Hematopoietic multipotent progenitor cell treated with erythropoietin and hydrocortisone succinate and interleukin-3 and kit ligand, for 17 days (in vitro differentiated cells): ENCODE results near the gene SNX1.
"Not testable (repeated sequence)": the region's sequence is repeated elsewhere in the genome, so short reads cannot be mapped to it uniquely, and the experiment has no call there.

Experiments used
- DNase-seq: peaks from one replicate; pipeline ENCODE4 v3.0.0-alpha.2; 2015; ENCODE audit warnings: low spot score

The SNX1 gene

GRCh38 chr15:64117759-64118487 lies 22.1 kb downstream of the SNX1 start:
- no peak for DNase-seq

- not testable (repeated sequence) for DNase-seq
Observed at GRCh38 chr15:64120322-64120721, 24.5 kb downstream of the SNX1 start.

GRCh38 chr15:64121614-64122013 lies 25.8 kb downstream of the SNX1 start:
- no peak for DNase-seq

DNA sequence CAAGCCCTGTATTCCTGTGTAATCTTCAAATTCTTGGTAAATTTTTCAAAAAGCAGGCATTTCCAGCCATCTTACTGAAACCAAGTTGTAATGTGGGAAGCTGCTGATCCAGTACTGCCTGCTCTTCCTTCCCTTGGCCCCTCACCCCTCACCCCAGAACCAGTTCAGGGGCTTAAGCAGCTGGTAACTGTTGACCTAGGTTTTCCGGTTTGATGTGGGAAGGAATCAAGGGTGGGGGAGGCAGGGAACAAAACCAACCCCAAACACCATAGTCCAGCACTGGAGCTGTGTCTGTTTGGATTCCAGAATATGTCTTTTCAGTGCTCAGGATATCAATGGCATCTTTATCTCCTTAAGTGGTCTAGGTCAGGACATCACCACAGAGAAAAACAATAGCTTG lies 26.7 kb downstream of the SNX1 start:
- no peak for DNase-seq

GRCh38 chr15:64122936-64123351 lies 27.2 kb downstream of the SNX1 start:
- no peak for DNase-seq

DNA sequence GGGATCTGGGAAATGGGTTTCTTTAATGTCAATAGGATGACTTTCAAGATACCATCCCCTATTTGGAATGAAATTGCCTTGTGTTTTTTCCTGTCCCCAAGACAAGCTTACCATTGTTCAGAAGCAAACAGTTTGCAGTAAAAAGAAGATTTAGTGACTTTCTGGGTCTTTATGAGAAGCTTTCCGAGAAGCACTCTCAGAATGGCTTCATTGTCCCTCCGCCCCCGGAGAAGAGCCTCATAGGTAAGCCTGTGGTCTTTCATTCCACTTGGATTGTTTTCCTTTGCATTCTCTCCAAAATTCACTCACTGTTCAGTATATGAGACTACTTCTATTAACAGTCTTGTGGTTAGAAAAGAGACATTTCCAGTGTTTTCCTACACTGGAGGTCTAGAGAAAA lies 30.2 kb downstream of the SNX1 start:
- DNase-seq = no peak

GRCh38 chr15:64127521-64128270 lies 31.9 kb downstream of the SNX1 start:
- no peak for DNase-seq

- no peak for DNase-seq
Observed at GRCh38 chr15:64130159-64130558, 34.4 kb downstream of the SNX1 start.

- DNase-seq = no peak
Observed at GRCh38 chr15:64131547-64131946, 35.8 kb downstream of the SNX1 start.

GRCh38 chr15:64132217-64132616 lies 36.4 kb downstream of the SNX1 start:
- DNase-seq = no peak

GRCh38 chr15:64133623-64134344 lies 38.0 kb downstream of the SNX1 start:
- DNase-seq = no peak

DNA sequence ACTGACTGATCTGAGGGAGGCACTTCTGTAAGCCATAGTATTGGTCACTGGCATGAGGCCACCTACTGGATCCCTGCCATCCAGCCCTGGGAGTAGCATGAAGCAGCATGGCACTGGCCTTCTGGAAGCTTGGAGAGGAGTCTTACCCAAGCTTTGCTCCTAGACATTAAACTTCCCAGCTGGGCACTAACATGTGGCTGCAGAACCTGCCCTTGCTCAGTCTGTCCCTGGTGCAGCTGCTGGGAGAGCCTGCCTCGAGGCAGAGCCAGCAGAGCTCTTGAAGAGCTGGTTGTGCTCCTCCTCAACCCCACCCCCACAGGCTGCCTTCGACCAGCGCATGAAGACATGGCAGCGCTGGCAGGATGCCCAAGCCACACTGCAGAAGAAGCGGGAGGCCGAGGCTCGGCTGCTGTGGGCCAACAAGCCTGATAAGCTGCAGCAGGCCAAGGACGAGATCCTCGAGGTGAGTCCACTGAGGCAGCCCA lies 38.6 kb downstream of the SNX1 start:
- DNase-seq = peak; percentile 88

- DNase-seq = peak; percentile 37
Observed at GRCh38 chr15:64136347-64136746, 40.6 kb downstream of the SNX1 start.

DNA sequence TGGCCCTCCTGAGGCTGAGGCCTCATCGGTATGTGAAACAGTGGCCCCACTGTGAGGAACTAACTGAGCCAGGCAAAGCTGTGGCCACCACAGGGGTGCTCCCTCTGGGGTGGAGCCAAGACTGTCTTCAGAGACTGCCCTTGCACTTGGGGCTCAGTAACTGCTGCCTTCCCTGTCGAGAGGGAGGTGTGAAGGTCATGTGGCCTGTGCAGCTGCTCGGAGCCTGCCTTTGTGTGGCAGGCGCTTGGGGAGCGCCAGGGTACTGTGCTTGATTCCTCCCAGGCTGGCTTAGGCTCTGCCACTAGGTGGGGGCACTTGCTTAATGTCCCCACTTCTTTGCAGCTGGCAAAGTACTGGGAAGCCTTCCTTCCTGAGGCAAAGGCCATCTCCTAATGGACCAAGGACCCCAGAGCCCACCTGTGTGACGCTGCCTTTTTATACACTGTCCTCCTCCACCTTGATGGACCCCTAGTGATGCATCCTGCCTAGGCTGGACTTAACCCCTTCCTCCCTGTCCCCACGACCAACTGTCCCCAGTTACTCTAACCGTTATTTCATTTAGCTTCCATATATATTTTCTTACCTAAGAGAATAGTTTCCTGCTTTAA lies 41.5 kb downstream of the SNX1 start:
- DNase-seq = peak; percentile 51

GRCh38 chr15:64138331-64138941 lies 42.7 kb downstream of the SNX1 start:
- peak; percentile 64 for DNase-seq

DNA sequence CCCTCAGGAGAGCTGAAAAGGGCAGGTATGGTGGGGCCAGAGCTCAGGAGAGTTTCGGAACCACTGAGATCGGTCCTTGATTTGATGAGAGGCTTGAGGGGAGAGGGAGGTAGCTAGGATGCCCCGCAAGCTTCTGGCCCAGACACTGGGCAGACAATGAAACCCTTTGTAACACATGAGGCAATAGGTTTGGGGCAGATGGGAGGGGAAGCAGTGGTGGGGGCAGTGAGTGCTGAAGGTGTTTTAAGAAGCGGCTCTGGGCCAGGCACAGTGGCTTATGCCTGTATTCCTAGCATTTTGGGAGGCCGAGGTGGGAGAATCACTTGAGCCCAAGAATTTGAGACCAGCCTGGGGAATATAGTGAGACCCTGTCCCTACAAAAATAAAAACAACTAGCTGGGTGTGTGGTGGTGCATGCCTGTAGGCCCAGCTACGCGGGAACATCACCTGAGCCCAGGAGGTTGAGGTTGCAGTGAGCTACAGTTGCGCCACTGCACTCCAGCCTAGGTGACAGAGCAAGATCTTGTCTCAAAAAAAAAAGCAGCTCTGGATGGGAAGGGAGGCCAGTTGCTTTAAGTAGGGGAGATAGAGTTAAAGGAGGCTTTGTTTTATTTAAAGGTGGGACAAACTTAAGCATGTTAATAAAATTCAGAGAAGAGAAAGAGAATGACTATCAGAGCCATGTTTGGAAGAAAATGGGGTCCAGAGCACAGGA lies 46.2 kb downstream of the SNX1 start:
- no peak for DNase-seq

- DNase-seq = no peak
Observed at GRCh38 chr15:64143276-64143675, 47.5 kb downstream of the SNX1 start.

- DNase-seq = no peak
Observed at GRCh38 chr15:64144192-64144564, 48.4 kb downstream of the SNX1 start.

DNA sequence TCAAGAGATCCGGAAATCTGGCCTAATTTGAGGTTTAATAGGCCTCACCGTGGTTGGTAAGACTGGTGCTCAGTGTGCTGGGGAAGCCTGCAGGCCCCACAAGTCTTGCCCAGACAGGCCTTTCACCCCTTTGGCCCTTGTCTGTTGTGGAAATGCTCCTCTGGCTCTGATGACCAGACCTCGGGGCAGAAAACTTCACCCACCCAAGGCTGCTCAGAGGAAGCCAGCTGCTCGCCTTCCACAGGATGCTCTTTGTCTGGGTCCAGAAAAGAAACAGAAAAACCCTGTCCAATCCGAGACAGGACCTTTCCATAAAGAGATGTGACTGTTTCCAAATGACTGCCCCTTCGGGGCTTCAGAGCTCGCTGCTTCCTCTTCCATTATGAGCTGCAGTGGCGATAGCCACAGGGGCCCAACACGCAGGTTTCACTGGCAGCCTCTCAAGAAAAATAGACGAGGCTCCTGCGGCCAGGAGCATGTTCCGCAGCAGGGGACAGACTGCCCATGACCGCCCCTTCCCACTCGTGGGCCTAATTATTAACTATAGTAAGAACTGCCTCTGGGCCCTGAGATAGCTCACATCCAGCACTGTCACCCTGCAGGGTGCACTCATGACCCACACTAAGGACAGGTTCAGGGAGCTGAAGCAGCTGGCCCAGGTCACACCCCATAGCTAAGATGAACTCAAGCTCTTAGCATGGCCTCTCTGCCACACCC lies 48.9 kb downstream of the SNX1 start:
- DNase-seq = no peak

- no peak for DNase-seq
Observed at GRCh38 chr15:64146041-64146440, 50.3 kb downstream of the SNX1 start.

GRCh38 chr15:64146520-64146884 lies 50.7 kb downstream of the SNX1 start:
- no peak for DNase-seq
